ENCODE measurements around the gene AP2A1.
"Not testable (repeated sequence)": the region's sequence is repeated elsewhere in the genome, so short reads cannot be mapped to it uniquely, and the experiment has no call there.

AP2A1 gene

GRCh38 chr19:49814010-49814409, 47.2 kb downstream of the AP2A1 start:
- DNase-seq, result no peak

GRCh38 chr19:49816590-49816989, 49.8 kb downstream of the AP2A1 start:
- DNase-seq, result no peak

- peak; percentile 92 for DNase-seq
These were observed 51.3 kb downstream of the AP2A1 start, which contains the start of gene MED25 for GRCh38 chr19:49817964-49818648. TSS of gene MED25 (plus strand) at chr19:49818289. CDS start at chr19:49818342, 53 bp downstream.

DNA sequence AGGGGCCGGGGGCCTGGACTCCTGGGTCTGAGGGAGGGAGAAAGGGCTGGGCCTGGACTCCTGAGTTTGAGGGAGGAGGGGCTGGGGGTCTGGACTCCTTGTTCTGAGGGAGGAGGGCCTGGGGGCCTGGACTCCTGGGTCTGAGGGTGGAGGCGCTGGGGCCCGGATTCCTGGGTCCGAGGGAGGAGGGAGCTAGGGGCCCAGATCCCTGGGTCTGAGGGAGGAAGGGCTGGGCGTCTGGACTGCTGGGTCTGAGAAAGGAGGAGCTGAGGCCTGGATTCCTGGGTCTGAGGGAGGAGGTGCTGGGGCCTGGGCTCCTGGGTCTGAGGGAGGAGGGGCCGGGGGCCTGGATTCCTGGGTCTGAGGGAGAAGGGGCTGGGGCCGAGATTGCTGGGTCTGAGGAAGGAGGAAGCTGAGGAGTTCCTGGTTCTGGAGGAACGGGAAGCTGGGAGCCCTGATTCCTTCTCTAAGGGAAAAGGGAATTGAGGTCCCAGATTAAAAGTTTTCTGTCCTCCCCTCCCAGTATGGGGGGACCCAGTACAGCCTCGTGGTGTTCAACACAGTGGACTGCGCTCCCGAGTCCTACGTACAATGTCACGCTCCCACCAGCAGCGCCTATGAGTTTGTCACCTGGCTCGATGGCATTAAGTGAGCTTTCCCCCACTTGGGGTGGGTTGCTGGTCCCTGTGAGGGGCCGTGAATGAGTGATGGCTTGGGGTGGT, 52.0 kb downstream of the AP2A1 start:
- DNase-seq, result no peak

DNA sequence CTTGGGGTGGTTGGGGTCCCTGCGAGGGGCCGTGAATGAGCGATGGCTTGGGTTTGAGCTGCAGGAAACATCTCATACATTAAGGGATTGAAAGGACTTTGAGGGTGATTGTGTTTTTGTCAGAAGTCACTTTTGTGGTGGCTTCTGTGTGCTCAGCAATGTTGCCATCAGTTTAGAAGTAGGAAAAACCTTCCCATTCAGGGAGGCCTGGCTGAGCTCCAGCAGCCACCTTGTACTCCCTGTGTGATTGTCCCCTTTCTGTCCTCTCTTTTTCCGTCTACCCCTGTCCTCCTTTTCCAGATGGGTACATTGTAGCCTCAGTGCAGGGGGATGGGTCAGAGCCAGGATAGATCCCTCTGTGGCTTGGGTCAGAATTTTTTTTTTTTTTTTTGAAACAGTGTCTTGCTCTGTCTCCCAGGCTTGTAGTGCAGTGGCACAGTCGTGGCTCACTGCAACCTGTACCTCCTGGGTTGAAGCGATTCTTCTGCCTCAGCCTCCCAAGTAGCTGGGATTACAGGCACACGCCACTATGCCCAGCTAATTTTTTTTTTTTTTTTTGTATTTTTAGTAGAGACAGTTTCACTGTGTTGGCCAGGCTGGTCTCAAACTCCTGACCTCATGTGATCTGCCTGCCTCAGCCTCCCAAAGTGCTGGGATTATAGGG, 52.8 kb downstream of the AP2A1 start:
- not testable (repeated sequence) for DNase-seq

DNA sequence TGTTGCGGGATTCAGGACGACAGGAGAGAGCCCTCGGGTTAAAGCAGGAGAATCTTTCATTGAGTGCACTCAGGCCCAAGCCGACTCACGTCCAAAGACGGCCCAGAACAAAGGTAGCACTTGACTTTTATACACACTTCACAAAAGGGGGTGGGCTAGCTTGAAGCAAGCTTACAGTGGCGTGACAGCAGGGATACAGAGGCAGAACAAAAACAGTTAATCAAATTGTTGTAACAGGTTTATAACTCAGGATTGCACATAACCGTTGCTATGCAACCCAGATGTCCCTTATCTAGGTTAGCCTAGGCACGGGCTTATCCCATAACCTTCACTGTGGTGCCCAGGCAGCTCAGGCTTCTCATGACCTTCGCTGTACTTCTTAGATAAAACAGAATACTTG, 53.3 kb downstream of the AP2A1 start:
- DNase-seq, result no peak

DNA sequence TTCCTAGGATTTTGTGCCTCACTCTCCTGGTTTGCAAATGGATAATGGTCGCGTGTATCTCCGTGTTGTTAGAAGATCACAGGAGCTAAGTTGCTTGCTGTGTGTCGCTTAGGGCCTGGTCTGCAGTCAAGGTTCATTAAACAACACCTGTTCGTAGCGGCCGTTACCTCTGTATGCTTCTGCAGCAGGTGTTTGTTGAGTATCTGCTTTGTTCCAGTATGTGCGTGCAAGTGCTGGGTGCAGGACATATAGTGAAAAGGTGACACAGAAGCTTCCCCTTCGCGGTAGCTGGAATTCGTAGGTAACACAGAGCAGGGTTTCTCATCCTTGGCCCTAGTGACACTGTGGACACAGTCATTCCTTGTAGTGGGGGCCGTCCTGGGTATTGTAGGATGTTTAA, 56.7 kb downstream of the AP2A1 start:
- DNase-seq, result no peak

DNA sequence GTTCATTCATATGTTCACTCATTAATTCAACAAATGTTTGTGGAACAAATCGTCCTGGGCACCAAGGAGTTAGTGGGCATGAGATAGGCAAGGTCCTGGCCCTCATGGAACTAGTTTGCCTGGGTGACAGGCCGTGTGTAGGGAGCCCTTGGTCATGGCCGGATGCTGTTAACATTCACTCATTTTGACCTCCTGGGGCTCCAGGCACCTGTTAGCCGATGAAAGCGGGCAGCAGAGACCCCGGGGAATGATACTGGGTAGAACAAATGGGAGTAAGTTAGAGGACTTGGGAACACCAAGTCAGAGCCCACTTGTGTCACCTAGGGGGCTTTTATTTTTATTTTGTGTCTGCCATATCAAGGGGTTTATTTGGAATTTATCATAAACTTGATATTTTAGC, 57.9 kb downstream of the AP2A1 start:
- no peak for DNase-seq

GRCh38 chr19:49827034-49827433, 60.2 kb downstream of the AP2A1 start:
- DNase-seq, result no peak

- DNase-seq, result no peak
These were observed 62.4 kb downstream of the AP2A1 start for GRCh38 chr19:49829200-49829599.

GRCh38 chr19:49829721-49830120, 62.9 kb downstream of the AP2A1 start:
- DNase-seq, result no peak

DNA sequence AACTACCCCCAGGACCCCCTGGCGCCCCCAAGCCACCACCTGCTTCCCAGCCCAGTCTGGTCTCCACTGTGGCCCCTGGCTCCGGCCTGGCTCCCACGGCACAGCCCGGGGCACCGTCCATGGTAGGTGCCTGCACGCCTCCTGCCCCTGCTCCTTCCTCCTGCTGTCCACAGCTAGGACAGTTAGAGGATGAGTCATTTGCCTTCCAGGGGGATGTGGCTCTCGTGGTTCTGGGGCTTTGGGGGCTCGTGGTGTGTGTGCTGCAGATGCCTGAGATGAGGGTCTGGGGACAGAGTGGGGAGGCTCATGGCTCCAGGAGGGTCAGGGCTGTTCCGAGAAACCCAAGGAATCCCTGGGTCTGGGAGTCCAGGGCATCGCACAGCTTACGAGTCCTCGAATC, 64.0 kb downstream of the AP2A1 start:
- DNase-seq, result no peak

DNA sequence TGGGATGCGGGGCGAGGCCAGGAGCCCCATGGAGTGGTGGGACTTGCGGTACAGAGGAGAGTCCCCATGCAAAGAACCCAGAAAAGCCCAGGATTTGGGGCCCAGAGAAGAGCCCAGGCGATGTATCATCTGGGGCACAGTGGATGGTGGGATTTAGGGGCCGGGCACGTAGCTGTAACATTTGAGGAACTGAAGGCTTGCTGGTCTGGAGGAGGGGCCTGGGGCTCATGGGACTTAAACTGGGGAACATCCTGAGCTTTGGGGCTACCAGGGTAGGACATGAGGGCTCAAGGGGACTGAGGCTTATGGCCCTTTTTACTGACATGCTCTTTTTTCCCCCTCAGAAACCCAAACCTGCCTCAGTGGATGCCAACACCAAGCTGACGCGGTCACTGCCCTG, 64.8 kb downstream of the AP2A1 start:
- no peak for DNase-seq

DNA sequence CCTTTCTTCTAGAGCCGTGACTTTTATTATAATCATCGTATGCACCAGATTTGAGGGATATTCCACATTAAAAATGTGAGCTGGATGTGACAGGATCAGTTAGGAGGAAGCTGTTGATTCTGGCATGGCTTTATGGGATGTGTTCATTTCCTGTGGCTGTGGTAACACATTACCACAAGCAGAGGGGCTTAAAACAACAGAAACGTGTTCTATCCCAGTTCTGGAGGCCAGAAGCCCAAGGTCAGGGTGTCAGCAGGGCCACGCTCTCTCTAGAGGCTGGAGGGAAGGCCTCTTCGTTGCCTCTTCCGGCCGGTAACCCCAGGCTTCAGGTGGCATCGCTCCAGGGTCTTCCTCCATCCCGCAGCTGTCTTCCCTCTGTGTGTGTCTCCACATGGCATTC, 65.8 kb downstream of the AP2A1 start:
- no peak for DNase-seq

DNA sequence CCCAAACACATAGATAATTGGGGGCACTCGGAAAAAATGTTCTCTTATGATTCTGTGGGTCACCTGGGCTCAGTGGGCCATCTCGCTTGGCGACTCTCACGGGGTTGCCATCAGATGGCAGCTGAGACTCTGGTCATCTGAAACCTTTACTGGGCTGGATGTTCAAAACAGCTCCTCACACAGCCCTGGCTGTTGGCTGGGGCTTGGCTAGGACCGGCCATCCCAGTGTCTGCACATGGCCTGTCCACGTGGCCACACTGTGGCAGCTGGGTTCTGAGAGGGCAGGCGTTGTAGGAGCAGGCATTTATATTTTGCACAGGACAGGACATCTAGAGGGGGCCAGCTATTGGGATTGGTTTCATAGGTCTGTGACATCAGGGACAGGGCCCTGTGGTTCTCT, 66.8 kb downstream of the AP2A1 start:
- no peak for DNase-seq

DNA sequence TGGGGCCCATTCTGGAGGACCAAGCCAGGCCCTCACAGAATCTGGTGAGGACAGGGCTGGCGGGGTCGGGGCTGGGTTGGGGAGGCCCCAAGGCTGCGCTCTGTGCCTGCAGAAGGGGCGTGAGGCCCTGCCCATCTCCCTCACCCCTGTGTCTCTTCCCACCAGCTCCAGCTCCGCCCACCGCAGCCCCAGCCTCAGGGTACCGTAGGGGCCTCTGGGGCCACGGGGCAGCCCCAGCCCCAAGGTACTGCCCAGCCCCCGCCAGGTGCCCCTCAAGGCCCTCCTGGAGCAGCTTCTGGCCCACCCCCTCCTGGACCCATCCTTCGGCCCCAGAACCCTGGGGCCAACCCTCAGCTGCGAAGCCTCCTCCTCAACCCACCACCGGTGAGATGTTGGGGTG, 68.8 kb downstream of the AP2A1 start:
- no peak for DNase-seq

DNA sequence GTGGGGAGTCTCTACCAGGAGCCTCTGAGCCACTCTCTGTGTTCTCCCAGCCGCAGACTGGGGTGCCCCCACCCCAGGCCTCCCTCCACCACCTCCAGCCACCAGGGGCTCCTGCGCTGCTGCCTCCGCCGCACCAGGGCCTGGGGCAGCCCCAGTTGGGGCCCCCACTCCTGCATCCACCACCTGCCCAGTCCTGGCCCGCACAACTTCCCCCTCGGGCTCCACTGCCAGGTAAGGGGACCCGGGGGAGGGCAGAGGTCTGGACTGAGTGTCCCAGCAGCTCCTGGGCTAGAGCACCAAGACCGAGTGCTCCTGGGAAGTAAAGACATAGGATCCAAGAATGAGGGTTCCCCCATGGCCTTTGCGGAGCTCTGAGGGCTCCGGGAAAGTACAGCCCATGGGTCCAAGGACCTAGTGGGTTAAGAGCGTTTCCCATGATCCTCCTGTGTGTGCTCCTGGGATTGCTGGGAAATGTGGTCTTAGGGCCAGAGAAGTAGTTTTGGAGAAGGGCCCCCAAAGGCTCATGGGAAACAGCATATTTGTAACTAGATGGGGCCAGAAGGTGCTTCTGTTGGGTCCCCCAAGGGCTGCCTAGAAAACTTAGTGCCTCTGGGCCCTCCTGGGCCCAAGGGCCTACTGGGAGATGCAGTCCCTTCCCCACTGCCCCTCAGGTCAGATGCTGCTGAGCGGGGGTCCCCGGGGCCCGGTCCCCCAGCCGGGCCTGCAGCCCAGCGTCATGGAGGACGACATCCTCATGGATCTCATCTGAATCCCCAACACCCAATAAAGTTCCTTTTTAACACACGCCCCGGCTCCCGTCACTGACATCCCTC, 69.6 kb downstream of the AP2A1 start:
- DNase-seq, result no peak

DNA sequence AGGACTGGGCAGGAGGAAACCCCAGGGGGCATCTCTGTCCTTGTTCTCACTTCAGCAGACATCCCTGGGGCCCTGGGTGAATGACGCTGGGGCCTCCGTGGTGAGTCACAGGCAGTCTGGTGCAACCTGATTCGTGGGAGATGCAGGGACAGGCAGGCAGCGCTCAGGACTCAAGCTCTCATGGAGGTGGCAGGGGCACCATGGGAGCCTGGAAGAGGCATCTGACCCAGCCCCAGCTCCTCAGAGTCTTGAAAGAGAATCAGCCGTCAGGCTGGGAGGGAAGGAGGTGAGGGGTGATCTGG, 70.2 kb downstream of the AP2A1 start:
- DNase-seq, result no peak

DNA sequence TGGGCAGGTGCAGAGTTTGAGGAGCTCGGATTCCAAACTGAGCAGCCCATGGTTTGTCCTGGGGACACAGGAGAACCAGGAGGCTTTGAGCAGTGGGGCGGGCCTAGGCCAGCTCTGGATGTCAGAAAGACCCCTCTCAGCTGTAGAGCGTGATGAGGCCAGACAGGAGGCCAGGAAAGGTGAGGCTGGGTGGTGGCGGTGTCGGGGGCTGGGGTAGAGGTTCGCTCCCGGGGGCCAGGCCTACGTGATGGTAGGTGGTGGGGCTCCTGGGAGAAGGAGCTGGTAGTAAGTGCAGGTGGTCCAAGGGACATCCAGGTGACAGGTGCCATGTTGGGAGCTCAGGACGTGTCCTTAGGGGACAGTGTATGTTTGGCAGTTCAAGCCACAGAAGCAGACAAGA, 70.6 kb downstream of the AP2A1 start:
- DNase-seq, result no peak

GRCh38 chr19:49838885-49839588, 72.2 kb downstream of the AP2A1 start:
- no peak for DNase-seq

- DNase-seq, result no peak
These were observed 72.9 kb downstream of the AP2A1 start for GRCh38 chr19:49839713-49840112.

GRCh38 chr19:49840321-49840720, 73.5 kb downstream of the AP2A1 start:
- no peak for DNase-seq

DNA sequence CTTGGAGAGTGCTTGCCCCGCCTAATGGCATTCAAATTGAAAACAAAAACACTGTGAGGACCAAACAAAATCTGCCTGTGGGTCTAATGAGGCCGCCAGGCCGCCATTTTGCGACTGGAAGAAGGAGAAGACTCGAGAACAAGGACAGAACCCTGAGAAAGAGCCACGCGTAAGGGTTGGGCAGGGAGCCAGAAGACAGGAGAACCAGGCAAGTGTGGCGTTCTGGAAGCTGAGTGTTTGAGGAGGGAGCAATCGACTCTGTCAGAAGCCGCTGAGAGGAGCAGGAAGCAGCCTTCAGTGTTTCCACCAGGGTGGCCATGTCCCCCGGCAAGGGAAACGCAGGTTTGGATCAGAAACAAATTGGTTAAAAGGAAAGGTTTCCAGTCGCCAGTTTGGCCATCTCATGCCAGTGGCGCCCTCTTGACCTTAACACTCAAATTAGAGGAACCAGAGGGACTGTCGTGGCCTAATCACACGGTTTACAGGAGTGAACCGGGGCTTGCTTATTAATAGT, 74.0 kb downstream of the AP2A1 start:
- DNase-seq, result no peak

All from CD4-positive, alpha-beta T cell treated with Interleukin-17A for 1 hour (primary cell).